ENCODE results near the gene REG1B.

GRCh38 chr2:79097843-79098242, 10.1 kb upstream of the REG1B start:
- TF ChIP-seq CTCF (IDR thresholded peaks at IDR 0.05; ENCODE audit: insufficient read depth, low read depth, low read length) (no peak), EZH2 (IDR thresholded peaks at IDR 0.05; ENCODE audit: insufficient read depth, low read length) (no peak)

Measured in astrocyte (in vitro differentiated cells and primary cell).